GM21360 (cell line): ENCODE data around the gene RHOB.
A peak's percentile ranks its signal among the peaks of the same experiment; 100 is the strongest.
"Not testable (repeated sequence)": the region's sequence is repeated elsewhere in the genome, so short reads cannot be mapped to it uniquely, and the experiment has no call there.

ENCODE experiments used
- ATAC-seq: cut with Tn5 transposase; IDR thresholded peaks from one replicate; pipeline ENCODE4 v1.9.1; 2021; ENCODE audit warnings: mild to moderate bottlenecking, moderate library complexity; ENCODE audit not compliant: unreplicated experiment

RHOB gene

DNA sequence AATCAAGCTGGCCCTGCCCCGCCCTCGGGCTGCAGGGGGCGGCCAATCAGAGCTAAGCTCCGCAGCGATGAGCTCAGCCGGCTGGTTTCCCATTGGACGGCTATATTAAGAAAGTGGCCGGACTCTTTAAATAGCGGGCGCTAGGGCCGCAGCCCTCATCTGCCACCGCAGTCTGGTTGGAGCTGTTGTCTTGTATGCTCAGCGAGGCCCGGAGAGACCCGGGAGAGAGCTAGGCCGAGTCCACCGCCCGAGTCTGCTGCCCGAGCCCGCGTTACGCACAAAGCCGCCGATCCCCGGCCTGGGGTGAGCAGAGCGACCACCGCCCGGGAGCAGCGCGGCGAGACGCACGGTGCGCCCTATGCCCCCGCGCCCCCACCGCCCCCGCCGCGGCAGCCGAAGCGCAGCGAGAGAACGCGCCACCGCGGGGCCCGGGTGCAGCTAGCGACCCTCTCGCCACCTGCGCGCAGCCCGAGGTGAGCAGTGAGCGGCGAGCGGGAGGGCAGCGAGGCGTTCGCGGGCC, at the start of gene RHOB:
Gene RHOB (plus strand): TSS at position 158 of the 520 bp plus-strand sequence. CDS start 392 bp downstream, outside the sequence.
- ATAC-seq, result peak; percentile 98

DNA sequence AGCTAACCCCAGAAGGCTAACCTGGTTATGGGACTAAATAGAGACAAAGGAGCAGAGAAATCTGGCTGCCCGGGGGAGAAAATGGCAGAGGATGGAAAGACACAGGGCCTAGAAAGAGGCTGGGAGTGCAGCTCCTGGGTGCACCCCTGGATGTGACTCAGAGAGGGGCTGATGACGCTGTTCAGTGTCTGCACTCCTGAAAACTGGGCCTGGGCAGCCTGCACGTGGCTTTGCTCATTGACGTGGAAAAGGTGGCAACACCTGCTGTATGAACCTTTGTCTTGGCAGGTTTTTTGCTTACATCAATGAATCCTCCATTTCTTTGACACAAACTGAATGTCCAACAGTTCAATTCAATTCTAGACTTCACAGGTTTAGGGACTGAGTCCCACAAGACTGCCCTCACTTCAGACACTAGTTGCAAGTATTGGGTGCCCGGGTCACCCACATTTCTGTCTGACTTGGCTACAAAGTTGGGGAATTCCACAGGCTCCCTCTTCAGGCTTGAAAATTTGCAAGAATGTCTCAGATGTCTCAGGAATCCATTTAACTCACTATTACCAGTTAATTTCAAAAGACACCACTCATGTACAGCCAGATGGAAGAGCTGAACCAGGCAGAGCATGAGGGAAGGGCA, 48.9 kb upstream of the RHOB start:
- ATAC-seq, result no peak

DNA sequence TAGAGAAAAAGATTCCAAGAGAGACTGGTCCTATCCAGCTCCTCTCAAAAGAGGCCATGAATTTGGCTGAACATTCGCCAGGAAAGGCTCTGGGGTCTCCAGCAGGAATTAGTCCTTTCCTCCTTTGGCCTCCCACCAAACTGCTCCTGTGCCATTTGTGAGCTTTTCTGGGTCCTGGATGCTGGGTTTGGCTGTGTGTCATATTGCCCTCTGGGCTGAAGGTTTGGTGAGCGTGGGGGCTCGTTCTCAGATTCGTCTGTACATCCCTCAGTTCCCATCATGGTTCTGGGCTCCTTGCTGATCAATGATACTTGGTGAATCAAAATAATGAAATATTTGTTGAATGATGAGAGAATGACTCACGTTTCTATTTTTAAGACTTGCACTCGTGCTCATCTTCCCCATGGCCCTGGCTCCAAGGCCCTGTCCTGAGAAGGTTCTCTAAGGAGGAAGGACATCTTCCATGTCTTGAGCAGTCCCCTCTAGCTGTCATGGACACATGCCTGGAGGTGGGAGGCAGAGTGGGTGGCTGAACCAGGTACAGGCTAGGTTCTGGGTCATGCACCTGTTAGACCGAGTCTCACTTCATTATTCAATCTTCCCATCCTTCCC, 47.8 kb upstream of the RHOB start:
- ATAC-seq, result no peak

DNA sequence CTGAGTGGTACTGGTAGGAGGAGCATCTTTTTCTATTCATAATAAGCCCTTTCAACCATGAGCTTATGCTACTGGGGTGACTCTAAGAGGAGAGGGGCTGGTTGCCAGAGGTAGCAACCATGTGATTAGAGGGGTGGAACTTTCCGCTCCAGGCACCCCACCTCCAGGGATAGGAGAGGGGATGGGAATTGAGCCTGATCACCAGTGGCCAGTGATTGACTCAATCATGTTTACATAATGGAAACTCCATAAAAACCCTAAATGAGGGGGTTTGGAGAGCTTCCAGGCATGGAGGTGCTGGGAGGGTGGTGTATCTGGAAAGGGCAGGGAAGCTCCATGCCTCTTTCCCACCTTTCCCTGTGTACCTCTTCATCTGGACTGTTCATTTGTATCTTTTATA, 46.6 kb upstream of the RHOB start:
- no peak for ATAC-seq

DNA sequence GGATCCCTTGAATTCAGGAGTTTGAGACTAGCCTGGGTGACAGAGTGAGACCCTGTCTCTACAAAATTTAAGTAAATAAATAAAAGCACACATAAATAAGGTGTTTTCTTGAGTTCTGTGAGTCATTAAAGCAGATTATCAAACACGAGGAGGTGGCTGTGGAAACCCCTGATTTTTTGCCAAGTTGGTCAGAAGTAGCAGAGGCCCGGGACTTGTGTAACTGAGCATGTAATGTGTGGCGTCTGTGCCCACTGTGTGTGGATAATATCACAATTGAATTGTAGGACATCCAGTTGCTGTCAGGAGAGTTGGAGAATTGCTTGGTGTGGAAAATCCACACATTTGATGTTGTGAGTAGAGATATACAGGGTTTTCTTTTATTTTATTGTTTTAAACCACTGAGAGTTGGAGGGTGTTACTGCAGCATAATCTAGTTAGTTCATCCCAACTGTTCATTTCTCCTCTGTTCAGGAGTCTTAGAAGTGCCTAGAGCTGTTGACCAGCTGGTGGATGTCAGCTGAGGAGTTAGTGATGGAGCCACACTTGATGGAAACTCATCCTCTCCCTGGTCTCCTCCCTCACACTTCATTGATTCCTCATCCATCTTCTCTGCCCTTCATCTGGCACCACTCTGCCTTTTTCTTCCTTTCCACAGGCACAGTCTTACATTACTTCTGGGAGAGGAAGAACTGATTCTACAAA, 45.9 kb upstream of the RHOB start:
- no peak for ATAC-seq

DNA sequence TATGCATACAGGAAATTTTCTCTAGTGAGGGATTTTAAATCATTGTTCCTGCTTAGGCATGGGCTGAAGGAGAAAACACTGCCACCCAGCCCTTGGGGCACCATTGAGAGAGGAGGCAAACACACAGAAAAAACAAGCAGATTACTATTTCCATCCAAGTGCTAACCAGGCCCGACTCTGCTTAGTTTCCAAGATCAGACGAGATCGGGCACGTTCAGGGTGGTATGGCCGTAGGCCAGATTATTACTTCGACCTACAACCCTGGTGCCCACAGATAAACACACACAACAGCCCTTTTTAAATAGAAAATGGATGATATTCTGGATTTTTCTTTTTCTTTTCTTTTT, 45.4 kb upstream of the RHOB start:
- no peak for ATAC-seq

DNA sequence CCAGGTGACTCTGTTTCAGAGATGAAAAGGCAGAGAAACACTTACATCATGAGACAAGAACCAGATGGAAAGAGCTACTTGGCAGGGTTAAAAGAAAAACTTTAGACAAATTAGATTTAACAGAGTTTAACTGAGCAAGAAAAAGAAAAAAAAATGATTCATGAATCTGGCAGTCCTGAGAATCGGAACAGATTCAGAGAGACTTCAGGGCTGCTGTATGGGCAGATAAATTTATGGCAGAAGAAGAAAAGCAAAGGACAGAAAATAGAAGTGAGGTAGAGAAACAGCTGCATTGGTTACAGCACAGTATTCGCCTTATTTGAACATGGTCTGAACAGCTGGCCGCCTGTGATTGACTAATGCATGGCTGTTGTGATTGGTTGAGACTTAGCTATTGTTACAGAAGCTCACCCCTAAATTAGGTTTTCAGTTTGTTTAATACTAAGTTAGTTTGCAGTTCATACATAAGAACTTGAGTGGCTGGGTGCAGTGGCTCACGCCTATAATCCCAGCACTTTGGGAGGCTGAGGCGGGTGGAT, 43.0 kb upstream of the RHOB start:
- no peak for ATAC-seq

DNA sequence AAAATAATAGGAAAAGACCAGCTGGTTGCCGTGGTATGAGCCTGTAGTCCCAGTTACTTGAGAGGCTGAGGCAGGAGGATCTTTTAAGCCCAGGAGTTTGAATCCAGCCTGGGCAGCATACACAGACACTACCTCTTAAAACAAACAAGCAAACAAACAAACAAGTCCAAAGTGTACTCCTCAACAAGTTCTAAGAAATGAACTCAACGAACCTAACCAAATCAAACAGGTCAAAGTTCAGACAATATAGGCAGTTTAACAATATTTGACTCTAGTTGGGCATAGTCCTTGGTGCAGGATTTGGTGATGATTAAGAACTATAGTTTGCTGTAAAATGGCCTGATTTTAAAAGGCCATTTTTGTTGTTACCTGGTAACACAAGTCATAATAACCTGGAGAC, 41.9 kb upstream of the RHOB start:
- no peak for ATAC-seq

DNA sequence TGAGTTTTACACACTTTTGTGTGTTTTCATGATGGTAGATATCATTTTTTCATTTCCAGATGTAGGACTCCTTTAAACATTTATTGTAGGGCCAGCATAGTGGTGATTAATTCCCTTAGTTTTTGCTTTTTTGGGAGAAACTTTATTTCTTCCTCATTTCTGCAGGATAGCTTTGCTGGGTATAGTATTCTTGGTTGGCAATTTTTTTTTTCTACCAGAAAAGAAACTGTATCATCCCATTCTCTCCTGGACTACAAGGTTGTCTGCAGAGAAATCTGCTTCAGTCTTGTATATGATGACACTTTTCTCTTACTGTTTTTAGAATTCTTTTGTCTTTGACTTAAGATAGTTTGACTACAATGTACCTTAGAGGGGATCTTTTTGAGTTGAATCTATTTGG, 37.8 kb upstream of the RHOB start:
- ATAC-seq, result no peak

DNA sequence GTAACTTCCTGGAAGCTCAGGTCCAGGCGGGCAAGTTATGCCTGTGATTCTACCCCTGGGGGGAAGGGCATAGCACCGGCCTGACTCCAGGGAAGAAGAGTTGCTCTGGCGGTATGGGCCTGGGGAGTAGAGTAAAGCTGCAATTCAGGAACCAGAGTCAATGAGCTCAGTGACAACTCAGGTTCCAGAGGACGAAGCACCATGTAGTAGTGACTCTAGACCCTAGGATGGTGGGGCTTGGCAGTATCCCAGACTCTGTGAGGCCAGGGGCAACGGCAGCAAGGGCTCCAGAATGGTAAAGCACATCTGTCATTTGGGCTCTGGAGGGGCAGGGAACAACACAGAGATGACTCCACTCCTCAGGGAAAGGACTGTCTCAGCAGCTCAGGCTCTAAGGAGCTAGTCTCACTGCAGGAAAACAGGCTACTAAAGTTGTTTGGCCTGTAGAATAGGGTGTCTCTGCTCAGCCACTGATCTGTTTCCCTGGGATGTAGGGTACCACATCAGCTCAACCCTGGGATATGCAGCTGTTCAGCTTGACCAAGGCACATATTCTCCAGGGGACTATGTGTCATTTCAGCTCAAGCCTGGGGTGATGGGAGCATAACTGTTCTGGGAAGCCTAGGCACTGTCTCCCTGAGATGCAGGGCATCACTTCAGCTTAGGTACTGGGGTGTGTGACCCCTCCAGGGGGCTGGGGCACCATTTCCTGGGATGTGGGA, 36.2 kb upstream of the RHOB start:
- ATAC-seq, result no peak

DNA sequence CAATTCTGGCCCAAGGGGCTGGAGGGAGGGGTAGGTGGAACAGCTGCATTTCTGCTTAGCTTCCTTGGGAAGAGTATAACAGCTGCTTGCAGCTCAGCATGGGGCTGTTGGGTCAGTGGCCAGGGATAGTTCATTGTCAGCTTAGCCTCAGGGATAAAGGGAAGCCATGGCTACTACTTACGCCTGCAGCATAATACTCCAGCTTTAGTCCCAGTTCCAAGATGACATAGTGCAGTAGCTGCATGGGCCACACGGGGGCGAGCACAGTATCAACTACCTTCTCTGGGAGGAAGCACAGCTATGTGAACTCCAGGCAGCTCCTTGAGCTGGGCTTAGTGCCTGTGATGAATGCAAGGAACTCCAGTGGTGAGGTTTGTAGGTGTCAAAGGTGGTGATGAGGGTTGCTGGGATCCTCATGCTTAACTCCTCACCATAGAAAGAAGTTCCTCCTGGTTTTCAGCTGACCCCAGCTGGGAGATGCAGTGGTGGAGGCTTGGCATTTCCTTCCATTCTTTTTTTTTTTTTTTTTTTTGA, 35.4 kb upstream of the RHOB start:
- peak; percentile 98 for ATAC-seq

DNA sequence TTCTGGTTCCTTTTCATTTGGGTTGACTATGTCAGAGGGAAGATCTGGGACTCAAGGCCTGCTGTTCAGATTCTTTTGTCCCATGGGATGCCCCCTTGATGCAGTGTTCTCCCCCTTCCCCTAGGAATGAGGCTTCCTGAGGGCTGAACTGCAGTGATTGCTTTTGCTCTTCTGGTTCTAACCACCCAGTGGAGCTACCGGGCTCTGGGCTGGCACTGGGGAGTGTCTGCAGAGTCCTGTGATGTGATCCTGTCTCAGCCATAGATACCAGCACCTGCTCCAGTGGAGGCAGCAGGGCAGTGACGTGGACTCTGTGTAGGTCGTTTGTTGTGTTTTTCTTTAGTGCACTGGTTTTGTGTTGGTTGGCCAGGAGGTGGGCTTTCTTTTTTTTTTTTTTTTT, 32.1 kb upstream of the RHOB start:
- no peak for ATAC-seq

DNA sequence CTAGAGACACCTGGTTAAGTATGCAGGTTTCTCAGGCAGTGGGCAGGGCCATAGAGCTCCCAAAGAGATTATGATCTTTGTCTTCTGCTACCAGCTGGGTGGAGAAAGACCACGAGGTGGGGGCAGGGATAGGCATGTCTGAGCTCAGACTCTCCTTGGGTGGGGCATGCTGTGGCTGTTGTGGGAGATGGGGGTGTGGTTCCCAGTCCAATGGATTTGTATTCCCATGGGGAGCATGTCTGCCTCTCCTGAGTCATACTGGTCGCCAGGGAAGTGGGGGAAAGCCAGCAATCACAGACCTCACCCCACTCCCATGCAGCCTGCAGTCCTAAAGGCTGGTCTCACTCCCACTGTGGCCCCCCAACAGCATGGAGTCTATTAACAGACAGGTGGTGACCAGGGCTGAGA, 31.4 kb upstream of the RHOB start:
- ATAC-seq, result no peak

DNA sequence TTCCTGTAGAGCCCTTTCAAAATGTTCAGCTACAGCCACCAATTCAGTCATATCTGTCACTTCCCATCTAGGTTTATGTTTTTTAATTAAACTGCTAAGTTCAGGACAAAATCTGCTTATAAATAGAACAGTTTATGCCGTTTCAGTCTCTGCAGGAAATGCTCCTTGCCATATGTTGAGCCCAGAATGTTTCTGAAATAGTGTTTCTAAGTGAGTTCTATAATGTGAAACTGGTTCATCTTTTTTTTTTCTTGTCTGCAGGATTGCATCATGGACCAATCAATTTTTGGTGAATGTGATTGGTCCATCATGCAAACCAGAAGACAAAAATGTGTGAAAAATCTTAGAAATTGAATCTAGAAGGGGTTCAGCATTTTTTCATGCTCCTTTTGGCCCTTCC, 30.2 kb upstream of the RHOB start:
- ATAC-seq, result no peak

DNA sequence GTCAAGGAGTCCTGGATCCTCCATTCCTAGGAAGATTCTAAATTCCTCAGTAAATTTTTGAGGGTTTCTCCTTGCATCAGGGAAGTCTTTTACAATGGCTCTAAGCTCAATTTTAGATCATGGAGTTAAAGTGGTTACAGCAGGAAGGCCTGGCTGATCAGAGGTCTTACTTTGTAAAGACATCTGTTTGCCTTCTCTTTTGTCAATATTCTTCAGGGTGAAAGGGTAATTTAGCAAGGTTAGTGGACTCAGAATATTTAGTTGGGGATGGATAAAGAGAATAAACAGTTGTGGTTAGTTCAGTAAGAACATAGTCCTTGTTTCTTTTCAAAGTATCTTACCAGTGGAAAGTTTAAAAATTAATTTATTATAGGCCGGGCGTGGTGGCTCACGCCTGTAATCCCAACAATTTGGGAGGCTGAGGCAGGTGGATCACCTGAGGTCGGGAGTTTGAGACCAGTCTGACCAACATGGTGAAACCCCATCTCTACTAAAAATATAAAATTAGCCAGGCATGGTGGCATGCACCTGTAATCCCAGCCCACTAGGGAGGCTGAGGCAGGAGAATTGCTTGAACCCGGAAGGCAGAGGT, 29.5 kb upstream of the RHOB start:
- ATAC-seq, result not testable (repeated sequence)

DNA sequence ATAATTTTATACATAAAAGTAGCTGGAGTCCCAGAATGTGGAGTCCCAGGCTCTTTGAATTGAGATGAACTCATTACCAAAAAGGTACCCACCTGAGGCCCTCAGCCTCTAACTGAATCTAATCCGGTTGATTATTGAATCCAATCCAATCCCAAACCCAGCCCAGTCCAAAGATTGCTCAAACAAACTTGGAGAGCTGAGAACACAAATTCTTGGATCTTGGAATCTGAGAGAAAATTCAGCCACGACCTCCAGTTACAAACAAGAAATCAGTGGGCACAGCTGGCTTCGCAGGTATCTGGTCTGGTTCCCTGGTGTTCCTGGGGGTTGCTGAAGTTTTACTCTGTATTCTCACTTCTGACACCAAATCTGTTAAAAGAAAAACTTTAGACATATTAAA, 28.4 kb upstream of the RHOB start:
- no peak for ATAC-seq

DNA sequence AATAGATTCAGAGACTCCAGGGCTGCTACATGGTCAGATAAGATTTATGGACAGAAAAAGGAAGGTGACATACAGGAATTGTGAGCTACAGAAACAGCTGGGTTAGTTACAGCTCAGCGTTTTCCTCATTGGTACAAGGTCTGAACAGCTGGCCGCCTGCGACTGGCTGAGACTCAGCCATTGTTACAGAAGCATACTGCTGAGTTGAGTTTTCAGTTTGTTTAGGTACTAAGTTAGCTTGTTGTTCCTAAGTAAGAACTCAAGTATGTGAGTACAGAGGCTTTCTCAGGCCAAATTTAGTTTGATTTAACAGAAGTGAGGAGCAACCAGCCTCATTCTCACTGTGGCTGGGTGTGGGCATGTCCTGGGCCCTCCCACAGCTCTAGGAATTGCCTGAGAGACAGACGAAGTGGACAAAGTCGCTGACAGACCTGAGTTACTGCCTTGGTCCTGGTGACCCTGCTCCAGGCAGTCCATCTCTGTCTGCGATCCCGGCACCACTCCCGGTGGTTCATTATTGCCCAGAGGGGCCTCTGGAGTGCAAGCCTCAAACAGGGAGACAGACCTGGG, 27.8 kb upstream of the RHOB start:
- no peak for ATAC-seq

DNA sequence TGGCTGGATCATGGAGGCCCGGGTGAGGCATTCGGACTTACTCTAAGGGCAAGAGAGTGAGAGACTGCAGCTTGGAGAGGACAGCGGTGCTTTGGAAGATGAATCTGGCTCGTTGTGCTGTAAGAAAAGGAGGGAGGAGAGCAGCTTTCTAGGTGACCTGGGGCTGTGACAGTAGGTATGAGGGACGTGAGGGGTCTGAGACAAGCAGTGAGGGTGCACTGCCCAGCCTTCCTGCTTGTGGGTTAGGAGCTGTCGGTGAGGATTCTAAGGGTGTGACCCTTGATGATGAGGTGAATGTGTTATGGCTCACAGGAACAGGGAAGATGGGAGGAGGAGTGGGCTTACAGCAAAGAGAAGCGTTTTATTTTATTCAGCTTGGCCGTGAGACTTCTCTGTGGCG, 27.1 kb upstream of the RHOB start:
- no peak for ATAC-seq

DNA sequence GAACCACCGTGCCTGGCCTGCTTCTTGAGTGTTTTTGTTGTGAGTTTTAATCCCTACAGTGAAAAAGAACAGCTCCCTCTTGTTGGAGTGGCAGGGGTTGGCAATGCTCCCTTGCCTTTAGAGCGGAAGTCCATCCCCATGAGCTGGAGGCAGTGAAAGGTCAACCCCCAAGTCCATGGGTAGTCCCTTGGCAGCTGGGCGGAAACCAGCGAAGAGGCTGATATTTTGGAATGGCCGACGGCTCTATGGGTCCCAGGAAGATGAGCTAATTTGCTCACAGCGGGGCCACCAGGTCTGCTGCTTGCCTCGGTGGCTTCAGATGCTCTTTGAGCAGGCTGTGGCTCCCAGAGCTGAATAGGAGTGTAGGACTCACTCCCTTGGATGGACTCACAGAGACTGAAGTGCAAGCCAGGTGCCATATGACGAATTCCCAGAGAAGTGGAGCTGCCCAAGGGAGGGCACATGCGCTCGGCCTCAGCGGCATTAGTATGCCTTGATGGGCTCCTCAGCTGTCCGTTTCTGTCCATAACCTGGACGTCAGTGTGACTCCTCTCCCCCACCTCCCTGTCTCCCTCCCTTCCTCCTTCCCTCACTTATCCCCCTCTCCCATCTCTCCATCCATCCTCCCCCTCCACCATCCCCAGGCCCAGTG, 25.4 kb upstream of the RHOB start:
- no peak for ATAC-seq

DNA sequence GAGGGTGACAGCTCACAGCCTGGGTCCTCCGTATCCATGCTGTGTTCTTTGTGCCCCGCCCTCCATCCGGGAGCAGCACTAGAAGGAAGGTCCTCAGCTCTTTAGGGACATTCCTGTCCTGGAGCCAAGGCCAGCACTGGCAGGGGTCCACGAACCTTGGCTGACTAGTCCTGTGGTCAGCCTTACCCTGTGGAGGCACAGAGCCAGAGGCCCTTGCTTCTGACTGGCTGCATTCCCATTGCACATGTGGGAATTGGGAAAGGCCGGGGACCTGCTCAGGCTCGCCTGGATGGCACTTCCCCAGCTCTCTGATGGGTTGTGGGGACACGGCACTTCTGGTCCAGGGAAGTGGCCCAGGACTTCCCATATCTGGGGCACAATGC, 24.9 kb upstream of the RHOB start:
- no peak for ATAC-seq
